NT2/D1 (cell line): Measurements from ENCODE around the gene CRAT.

Experiments used
- SUZ12 ChIP-seq: IDR thresholded peaks from 2 replicates; pipeline ENCODE4 v1.6.1; 2011; ENCODE audit not compliant: insufficient read length, insufficient read depth; ENCODE audit errors: extremely low read depth
- YY1 ChIP-seq: IDR thresholded peaks from 2 replicates; pipeline ENCODE4 v1.6.1; 2011; ENCODE audit not compliant: insufficient read length, insufficient read depth
- ZNF274 ChIP-seq: IDR thresholded peaks from 2 replicates; pipeline ENCODE4 v1.6.1; 2011; ENCODE audit warnings: mild to moderate bottlenecking, low read depth, low read length

DNA sequence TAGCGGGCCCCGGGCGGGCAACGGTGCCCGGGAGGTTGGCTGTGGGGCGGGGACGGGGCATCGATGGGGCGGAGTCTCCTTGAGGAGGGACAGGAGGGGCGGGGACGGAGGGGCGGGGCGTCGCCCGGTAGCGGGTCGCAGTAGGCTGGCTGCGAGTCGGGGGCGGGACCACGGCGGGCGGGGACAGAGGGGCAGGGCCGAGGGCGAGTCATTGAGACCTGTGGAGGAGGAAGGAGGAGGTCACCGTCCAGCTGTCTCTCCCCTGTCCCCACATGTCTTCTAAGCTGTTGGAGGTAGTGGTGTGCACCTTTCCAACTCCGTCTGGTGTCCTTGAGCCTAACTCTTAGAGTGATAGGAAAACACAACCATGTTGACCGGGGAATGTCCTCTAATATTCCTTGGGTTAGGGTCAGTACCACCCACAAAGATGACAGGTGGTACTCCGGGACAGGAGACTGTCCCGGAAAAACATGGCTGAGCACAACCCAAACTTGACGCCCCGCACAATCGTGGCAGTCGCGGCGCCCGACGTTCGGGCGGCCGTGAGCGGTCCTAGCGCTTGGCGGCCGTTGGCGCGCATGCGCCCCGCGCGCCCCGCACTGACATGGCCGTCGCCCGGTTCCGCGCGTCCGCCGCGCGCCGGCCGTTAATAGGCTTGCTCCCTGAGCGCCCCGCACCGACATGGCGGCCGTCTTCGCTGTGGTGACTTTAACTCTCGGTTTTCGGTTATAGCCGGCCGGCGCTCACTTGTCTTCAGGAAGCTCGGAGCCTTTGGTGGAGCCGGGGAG is at the start of gene CRAT, which contains the start of gene PTPA:
- TF ChIP-seq YY1 (peak; percentile 89), ZNF274 (no peak), SUZ12 (no peak)
